GF-D8 (cell line): Measurements from ENCODE around the gene ITGB6.

Source experiments
- DNase-seq: peaks from one replicate; lab custom pipeline; 2025; lab: John Stamatoyannopoulos, UW

Gene ITGB6

DNA sequence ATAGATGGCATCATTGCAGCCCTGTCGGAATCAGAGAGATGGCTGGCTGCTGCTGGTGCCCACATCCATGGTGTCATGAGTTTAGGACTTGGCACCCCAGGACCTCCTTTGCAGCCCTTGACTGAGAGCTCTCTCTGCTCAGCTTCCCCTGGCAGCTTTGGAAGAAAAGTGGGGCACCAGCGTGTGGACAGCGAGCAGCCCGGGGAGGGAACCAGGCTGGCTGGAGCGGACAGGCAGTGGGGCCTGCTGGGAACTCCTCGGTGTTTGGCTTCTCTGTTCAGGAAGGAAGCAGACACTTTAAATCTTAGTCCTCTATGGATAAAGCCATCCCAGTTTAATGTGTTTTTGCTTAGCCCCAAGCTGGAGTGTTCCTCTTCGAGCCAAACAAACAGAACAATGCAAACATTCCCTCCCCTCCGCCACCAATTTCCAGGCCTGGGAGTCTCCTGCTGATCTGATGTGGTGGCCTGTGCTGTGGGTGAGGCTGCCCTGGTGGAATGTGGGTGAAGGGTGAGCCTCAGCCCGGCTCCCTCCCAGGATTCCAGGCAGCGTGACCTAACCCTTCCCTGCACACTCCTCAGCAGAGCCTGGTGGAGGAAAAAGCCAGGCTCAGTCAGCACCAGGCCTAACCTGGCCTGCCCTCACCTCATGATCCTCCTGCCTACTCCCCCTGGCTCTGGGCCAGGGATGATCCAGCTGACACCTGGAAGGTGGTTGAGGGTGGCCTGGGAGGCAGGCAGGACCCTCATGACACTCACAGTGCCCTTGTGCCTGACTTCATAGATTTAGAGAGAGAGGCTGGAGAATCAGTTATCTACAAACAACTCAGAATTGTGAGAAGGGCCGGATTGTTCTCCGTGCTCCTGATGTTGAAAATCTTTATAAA, 21.6 kb upstream of the ITGB6 start:
- DNase-seq = no peak

DNA sequence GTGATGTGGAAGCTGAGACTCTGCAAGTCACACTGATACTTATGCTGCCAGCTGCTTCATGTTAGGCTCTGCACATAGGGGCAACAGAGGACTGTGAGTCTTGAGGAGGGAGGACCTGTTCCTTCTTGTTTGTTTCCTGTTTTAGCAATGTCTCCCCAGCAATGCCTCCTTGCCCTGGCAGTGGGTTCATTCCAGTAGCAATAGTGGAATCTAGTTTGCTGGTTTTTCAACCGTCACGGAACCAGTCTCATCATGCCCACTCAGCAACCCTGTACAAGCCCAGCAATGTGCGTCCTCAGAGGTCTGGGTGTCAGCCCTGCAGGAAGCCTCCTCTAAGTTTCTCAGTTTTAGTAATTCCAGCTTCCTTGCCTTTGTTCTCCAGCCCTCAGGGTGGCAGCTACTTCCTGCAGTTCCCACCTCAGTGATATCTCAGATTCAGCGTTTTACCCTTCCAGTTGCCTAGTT, 20.5 kb upstream of the ITGB6 start:
- no peak for DNase-seq

DNA sequence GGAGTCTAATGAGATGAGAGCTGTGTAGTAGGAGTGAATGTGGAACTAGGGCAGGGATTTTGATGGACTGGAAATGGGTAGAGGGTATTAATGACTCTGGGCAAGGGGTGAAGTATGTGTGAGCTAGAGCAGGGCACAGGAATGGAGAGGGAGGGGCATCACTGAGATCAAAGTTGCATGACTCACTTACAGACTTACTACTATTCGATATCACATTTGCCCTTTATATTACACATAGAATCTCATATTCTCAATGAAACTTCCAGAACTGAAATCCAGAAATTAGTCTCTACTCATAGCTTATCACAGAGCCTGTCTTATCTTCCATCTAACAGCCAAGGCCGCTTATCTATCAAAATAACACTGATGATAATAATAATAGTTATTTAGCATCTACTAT, 20.0 kb upstream of the ITGB6 start:
- DNase-seq = no peak

DNA sequence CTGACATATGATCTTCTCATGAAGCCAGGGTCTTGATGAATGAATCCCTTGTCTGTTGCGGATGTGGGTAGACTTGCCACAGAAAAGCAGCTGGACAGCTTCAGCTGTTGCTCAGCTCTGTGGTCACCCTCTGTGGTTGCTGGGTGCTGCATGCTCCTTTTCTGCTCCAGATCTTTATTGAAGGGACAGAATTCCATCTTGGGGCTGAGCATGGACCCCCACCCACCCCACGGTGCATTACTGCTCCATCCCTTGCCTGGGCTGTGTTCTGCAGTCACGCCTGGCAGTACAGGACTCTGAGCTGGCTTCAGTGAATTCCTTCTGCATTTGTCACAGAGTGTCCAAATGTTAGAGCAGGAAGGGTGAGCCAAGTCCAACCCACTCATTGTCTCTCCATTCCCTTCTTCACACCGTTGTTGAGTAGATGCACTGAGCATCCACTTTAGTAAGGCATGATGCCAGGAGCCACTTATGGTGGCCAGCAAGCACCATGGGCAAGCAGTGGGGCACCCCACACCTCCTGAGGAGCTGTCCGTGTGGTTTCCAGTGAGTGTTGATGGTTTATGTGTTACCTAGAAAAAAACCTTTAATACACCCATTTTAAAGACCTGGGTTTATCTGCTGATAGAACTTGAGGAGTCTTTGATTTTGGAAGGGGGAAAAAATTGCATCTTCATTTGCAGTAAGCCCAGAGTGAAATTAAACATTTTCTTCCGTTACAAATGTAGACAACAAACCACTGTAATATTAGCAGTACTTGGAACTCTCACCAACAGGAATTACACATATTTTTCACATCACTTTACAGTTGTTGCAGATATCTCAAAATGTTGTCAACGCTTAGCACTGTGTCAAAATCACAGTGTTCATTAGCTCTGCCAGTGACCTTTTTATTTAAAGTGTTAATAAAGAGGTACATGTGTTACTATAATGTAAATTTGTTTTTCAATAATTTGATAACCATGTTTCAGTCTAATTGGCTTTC, 14.7 kb upstream of the ITGB6 start:
- DNase-seq = no peak

DNA sequence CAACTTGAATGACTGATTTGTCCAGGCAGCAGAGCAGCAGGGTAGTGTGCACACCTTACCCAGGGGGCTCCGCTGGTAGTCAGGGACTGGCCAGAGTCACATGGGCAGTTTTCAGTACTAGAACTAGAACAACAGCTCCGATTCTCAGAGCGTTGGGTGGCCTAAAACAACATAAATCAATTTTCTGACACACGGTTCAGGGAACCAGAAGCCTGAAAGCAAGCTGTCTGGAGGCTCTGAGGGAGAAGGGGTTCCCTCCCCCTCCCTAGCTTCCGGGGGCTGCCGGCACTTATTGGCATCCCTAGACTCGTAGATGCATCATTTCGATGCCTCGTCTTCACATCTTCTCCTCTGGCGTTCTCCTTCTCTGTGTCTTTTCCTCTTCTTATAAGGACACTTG, 13.4 kb upstream of the ITGB6 start:
- no peak for DNase-seq

DNA sequence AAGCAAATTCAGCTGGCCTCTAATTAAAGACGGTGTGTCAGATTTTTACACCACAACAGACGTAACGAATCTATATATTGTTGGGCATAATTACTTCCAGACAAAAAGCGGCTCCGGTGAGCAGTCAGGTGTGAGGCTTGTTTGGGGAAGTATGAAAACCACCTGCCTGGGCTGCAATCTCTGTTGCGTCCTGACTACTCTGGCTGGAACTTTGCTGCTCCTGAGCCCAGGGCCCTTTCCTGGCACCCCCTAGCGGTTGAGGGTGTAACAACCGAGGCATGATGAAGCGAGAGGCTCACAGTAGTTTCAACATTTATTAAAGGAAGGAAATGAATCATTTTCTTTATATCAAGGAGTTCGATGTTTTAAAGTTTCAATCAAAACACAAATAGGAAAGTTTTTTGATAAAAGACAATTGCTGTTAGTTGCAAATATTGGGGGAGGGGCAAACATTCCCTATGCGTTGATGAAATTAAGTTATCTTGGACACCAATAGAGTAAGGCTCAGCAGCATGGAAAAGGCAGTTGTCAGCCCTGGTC, 10.6 kb upstream of the ITGB6 start:
- DNase-seq = no peak

DNA sequence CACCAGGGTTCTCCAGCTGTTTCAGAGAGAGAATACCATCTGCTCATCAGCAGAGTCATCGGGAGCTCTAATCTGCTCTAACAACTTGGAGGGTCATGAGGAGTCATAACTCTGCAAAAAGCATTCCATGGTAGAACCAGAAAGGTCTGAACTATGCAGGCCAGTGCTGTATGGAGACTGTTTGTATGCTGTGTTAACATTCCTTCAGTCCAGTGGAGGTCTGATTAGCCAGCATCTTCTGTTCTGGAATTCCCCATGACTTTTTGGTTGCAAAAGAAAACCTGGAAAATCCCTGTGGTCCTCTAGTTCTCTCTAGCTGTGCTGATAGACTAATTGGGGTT, 9.4 kb upstream of the ITGB6 start:
- no peak for DNase-seq

DNA sequence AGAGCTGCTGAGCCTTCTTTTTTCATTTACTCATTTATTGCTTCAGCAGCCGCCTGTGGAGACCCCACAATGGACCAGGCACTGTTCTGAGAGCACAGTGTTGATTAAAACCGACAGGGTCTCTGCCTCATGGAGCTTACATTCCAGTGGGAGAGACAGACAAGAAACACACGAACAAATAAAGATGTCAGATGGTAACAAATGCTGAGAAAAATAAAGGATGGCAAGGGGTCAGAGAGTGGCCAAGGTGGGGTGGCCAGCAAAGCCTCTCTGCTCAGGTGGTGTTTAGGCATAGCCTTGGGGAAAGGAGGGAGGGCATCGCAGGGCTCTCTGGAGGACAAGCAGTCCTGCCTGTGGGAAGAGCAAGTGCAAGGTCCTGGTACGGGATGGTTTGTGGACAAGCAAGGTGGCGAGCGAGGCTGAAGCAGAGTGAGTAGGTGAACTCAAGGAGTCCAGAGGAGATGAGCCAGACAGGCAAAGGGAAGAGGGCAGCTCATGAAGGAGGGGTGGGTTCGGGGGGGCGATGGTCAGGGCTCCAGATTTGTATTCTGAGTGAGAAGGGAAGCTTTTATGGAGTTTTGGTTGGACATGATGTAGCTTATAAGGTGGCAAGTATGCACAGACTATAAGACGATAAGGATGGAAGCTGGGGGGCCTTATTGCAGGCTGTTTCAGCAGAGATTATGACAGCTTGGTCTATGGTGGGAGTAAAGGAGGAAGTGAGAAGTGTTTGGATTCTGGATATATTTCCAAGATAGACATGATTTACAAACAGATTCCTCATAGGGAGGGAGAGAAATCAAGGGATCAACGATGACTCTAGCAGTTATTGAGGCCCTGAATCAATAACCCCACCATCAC, 8.8 kb upstream of the ITGB6 start:
- DNase-seq = no peak

DNA sequence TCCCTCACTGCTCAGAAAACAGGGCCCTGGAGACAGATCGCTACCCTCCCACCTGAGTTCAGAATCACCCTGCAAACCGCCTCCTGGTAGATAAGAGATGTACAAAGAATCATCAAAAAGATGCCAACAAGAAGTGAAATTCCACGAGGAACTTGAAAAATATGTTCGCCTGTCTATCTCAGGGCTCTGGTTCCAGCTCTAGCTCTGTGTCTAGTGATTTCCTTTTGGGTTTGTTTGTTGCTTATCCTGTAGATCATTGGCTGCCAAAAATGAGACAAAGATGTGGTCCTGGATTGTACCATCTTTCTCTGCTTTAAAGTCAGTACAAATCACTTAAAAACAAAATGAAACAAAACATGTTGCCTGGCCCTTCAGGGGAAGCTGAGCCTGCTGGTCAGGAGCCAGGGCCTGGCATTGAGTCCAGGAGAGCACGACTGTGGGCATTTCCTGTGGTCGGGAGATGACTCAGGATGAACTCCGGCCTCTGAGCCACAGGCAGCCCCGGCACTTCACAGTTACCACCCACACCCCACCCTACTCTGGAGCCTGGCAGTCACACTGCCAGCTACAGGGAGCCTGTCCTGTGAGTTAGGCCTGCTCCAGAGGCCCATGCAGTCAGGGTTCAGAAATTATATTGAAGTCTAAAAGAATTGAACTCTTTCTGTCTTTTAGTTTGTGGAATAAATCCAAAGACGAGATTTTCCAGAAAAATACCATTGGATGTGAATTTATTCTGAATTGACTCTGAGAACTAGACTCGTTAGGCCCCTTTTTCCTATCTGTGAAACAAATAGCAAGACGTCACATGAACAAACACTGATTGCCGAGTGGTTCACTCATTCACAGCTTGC, 8.0 kb upstream of the ITGB6 start:
- no peak for DNase-seq

DNA sequence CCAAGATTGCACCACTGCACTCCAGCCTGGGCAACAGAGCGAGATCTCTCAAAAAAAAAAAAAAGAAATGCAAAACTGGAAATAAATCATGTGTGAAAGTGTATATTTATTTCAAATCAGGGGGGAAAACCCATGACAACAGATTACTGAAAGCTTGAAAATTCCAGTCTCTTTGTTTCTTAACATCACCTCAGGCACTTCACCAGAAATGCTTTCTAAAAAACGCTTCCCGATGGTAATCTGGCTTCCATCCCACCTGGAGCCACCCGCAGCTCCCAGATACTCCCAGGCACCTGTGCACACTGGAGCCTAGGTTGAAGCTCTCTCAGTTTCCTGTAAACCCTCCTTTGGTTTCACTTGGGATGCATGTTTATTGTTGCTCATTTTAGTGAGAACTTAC, 7.2 kb upstream of the ITGB6 start:
- no peak for DNase-seq

DNA sequence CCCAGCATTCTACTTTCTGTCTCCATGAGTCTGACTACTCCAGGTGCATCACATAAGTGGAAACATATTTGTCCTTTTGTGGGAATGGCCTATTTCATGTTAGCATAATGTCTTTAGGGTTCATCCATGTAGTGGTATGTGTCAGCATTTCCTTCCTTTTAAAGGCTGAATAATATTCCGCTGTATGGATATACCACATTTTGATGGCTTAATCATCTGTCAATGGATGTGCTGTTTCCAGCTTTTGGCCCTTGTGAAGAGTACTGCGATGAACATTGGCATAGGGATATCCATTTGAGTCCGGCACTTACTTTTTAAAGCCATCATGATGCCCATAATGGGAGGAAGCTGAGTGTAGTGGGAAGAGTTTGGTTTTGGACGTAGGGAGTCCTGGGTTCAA, 6.4 kb upstream of the ITGB6 start:
- no peak for DNase-seq

DNA sequence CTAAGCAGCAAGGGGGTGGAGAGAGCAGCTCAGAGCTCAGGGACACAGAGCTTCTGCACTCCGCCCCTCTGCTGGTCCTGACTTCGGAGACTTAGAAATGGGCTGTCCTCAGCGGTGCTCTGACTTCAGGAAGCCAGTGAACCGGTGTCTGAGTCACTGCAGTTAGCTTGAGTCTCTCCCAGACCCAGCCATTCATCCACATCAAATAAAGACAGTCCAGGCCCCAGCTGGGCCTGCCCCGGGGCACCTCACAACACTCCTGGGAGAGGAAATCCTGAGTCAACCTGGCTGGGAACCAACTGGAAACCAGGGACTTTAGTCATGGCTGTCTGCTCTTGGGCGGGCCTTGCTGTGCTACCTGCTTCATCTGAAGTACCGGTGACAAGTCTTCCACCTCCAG, 5.4 kb upstream of the ITGB6 start:
- DNase-seq = no peak

DNA sequence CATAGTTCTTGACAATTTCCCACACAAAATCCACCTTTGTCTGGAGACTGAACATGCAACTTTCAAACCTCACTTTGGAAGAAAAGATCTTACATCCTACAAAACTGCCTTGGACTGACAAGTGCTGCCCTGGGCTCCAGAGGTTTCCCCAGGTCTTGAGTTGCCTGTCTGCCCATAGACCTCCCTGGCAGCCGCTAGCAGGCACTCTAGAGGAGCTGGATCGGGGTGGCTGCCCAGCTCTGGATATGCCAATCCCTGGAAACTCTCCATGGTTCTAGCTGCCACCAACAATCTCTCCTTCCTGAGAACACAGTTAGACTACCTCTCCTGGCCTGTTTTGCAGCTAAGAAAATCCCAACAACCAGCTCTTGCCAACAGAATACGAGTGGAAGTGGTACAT, 3.4 kb upstream of the ITGB6 start:
- no peak for DNase-seq

DNA sequence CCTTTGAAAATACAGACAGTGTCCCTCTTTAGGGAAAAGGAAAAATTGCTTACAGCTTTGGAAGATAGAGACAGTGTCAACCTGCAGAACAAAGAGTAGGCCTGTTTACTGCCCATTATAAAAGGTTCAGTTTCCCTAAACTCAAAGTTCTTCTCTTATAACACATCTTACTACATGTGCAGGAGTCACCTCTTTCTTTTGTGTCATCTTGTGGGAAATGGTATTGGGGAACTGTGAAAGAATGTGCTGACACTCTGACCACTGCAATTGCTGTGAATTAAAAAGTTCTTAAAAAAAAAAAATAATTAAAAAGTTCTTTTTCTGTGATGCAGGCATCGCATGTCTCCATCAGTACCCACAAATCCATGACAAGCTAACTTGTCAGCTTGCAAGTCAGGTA, 2.9 kb upstream of the ITGB6 start:
- DNase-seq = no peak

DNA sequence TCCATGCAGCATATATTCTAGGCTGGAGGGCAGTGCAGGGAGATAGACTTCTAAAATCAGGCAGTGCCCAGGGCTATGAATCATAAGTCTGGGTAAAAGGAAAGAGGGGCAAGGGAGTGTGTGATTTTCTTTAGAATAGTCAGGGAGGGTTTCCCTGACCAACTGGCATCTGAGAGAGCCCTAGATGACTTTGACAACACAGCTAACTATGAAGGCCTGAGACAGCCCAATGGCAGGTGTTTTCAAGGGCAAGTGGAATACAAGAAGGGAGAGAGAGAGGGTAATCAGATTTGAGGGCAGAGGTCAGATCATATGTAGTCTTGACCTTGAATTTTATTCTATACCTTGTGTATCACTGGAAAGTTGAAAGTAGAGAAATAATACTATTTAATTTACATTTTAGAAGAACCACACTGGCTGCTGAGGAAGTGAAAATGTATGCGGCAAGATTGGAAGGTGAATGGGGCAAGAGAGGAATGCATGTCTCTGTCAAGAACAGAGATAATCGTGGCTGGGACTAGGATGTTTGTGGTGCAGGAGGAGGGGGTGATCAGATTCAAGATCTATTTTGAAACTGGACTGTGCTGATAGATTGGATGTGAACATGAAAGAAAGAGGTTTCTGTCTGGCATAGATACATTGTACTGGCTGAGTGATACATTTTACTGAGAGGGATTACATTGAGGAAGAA, 1.9 kb upstream of the ITGB6 start:
- DNase-seq = no peak

DNA sequence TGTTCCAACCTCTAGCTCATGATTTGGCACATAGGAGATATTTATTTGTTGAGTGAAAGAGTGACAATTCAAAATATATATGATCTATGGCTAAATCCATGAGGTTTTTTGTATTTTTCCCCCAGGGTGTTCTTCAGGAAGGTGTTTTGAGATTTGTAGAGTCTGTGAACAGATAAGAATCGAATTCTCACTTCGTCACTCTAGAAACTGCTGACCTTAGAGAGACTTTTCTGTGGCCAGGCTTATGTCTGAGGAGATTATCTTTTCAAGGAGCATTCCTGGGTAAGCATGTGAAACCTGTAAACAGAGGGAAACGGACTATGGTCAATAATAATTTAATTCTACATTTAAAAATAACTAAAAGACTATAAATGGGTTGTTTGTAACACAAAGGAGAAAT, 849 bp upstream of the ITGB6 start:
- DNase-seq = no peak

DNA sequence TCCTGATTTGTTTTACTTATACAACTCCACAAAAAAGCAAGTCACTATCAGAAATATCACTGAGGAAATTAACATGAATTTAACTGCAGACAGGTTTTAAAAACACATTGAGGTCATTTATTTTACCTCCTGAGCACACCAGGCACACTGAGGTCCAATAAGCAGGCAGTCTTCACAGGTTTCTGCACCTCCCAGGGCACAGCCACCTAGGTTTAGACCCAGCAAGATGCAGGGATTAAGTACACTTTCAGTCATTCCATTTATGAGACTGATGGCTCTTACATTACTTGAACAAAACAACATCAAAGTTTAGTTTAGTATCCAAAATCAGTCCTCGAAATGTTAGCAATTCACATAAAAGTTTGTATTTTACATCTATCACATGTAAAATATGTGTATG, 1.0 kb downstream of the ITGB6 start:
- DNase-seq = no peak

DNA sequence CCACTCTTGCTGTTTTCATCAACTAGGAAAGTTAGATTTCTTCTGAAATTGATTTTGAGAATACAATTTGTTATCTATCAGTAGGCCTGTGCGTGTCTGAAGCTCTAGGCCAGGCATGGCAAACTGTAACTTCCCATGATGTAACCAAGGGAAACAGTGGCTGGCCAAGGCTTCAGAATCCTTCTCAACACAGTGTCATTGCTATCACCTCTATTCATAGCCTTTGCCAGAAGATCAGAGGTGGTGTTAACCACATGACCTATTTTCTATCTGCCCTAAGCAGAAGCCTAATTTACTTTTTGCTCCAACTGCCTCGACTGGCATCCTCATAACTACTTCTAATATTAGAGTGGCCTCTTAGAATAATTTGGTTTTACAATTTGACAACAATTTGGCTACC, 2.5 kb downstream of the ITGB6 start:
- DNase-seq = no peak

DNA sequence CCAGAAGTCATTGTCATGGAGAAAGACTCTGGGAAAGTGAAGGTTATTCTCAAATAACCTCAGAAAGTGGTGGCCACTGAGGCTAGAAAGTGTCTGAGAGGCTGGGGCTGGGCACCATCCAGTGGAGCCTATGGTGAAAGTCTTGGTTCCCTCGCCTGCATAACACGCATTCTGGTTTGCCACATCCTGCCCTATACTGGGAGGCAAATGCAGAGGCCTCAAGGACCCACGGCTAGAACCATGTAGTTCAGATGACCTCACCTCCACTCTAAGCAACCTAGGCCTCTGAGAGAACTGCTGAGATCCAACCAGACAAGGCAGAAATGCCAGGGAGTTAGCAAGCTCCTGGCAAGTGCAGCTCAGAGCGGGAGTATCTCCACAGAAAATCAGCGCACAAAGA, 5.1 kb downstream of the ITGB6 start:
- no peak for DNase-seq

DNA sequence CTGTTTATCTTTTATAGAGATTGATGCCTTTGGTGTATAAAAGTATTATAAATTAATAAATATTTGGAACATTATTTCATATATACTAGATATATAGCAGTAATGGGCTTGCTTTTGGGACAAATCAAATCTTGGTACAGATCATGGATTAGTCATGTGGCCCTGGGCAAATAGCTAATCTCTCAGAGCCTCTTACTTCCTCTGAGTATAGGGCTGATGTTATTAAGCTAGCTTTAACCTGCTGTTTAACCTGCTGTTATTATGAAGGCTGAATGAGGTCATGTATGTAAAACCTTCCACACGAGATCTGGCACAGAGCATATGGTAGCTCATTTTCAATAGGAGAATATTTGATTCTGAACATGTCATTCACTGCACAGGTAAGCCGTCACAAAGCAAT, 5.7 kb downstream of the ITGB6 start:
- no peak for DNase-seq
